Endothelial cell of umbilical vein (primary cell): Measurements from ENCODE around the gene PDAP1.

Experiments
- EZH2 ChIP-seq: IDR thresholded peaks from 2 replicates; pipeline ENCODE4 v1.6.1; 2012; ENCODE audit warnings: borderline replicate concordance, low read depth, mild to moderate bottlenecking, moderate library complexity, low read length, inconsistent platforms; ENCODE audit not compliant: severe bottlenecking
- POLR2A ChIP-seq: IDR thresholded peaks from 2 replicates; pipeline ENCODE4 v1.6.1; 2012; ENCODE audit warnings: low read depth, mild to moderate bottlenecking, control low read depth, low read length
- TF ChIP-seq, protein P1 (sequence below), 2 donors: IDR thresholded peaks; 1 replicate in 1 of 2; 2 replicates in 1 of 2; pipeline ENCODE4 v1.5.1; 2011; ENCODE audit warnings: low read length in 2 of 2, mild to moderate bottlenecking in 2 of 2, moderate library complexity in 2 of 2, control low read depth in 1 of 2, inconsistent platforms in 1 of 2, low read depth in 1 of 2; ENCODE audit not compliant: insufficient read depth in 1 of 2; ENCODE audit errors: extremely low read depth in 1 of 2

DNA sequence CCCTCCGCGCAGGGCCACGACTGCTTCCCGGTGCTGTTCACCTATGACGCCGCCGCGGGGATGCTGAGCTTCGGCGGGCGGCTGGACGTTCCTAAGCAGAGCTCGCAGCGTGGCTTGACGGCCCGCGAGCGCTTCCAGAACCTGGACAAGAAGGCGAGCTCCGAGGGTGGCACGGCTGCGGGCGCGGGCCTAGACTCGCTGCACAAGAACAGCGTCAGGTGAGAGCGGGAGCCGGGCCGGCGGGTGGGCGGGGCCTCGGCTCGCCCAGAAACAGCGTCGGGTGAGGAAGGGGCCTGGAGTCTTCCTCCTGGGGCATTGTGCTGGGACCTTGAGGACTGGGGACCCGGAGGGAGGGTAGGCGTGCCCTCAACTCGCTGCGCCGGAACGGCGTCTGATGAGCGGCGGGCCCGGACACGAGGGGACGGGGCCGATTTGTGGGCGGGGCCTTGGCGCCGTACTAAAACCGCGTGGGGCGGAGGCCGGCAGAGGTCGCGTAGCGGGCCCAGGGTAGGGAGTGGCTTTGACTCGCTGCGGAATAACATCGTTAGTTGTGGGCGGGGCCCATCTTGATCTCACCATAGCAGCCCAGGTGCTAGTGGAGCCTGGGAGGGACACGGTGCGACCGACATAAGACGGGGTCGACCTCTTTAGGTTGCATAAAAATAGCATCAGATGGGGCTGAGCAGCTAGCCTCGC, 15.6 kb downstream of the PDAP1 start:
- peak; percentile 35 for TF ChIP-seq POLR2A
- TF ChIP-seq, protein P1, sequence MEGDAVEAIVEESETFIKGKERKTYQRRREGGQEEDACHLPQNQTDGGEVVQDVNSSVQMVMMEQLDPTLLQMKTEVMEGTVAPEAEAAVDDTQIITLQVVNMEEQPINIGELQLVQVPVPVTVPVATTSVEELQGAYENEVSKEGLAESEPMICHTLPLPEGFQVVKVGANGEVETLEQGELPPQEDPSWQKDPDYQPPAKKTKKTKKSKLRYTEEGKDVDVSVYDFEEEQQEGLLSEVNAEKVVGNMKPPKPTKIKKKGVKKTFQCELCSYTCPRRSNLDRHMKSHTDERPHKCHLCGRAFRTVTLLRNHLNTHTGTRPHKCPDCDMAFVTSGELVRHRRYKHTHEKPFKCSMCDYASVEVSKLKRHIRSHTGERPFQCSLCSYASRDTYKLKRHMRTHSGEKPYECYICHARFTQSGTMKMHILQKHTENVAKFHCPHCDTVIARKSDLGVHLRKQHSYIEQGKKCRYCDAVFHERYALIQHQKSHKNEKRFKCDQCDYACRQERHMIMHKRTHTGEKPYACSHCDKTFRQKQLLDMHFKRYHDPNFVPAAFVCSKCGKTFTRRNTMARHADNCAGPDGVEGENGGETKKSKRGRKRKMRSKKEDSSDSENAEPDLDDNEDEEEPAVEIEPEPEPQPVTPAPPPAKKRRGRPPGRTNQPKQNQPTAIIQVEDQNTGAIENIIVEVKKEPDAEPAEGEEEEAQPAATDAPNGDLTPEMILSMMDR (IDR thresholded peaks at IDR 0.05; ENCODE audit: extremely low read depth in 1 of 2, insufficient read depth in 1 of 2, low read depth in 1 of 2, low read length in 2 of 2) = no peak
- TF ChIP-seq EZH2 = no peak
